ENCODE results near the gene SBF1. TPM values are rescaled to one million over a fixed set of nuclear protein-coding genes. Genes with fewer than 3 reads are reported as not detected.

Gene SBF1
- total and polyA plus RNA-seq, 2 of the 13 experiments (the other 11 are each of a cell fraction or from before 2014, with no cell fraction given) = 31.7 to 40.9 TPM

GRCh38 chr22:50438305-50439275 lies 36.2 kb downstream of the SBF1 start (continued):
- TF ChIP-seq ZNF318 (CRISPR knock-in tag; IDR thresholded peaks at IDR 0.05) (no peak), FOXK1 (CRISPR knock-in tag; IDR thresholded peaks at IDR 0.05; ENCODE audit: borderline replicate concordance, low read depth) (no peak)

All from HepG2 (cell line).